MM.1S (cell line): ENCODE results near the gene CHI3L1.

Experiments used
- DNase-seq: peaks from one replicate; pipeline ENCODE4 v3.0.0-alpha.2; 2015
- H2AFZ ChIP-seq: fragments of 300-600 bp; sonication (generic); 2 replicates; pipeline ENCODE4 v1.6.0; 2016; ENCODE audit warnings: antibody characterized with exemption, low read length
- H3F3A ChIP-seq: fragments of 300-600 bp; sonication (generic); 2 replicates; pipeline ENCODE4 v1.6.1; 2016; ENCODE audit warnings: mild to moderate bottlenecking, antibody characterized with exemption, low read length, moderate library complexity, mixed read lengths; ENCODE audit not compliant: insufficient read depth
- H3K27ac ChIP-seq: fragments of 300-600 bp; sonication (generic); 2 replicates; pipeline ENCODE4 v1.5.1; 2016; ENCODE audit warnings: mild to moderate bottlenecking, low read length
- H3K27me3 ChIP-seq: fragments of 300-600 bp; sonication (generic); replicated peaks from 2 replicates; pipeline ENCODE4 v1.6.0; 2016; ENCODE audit warnings: low read length; ENCODE audit not compliant: insufficient read depth
- H3K36me3 ChIP-seq: fragments of 300-600 bp; sonication (generic); replicated peaks from 2 replicates; pipeline ENCODE4 v1.6.1; 2016; ENCODE audit warnings: mild to moderate bottlenecking, low read length, mixed read lengths; ENCODE audit not compliant: insufficient read depth
- H3K4me1 ChIP-seq: fragments of 300-600 bp; sonication (generic); 2 replicates; pipeline ENCODE4 v1.6.1; 2016; ENCODE audit warnings: low read length, mixed read lengths
- H3K4me2 ChIP-seq: fragments of 300-600 bp; sonication (generic); 2 replicates; pipeline ENCODE4 v1.6.0; 2016; ENCODE audit warnings: low read depth, low read length
- H3K4me3 ChIP-seq: fragments of 300-600 bp; sonication (generic); 2 replicates; pipeline ENCODE4 v1.5.1; 2016; ENCODE audit warnings: low read length, mixed read lengths
- H3K79me2 ChIP-seq: fragments of 300-600 bp; sonication (generic); 2 replicates; pipeline ENCODE4 v1.6.1; 2016; ENCODE audit warnings: mixed run types, low read length, mixed read lengths
- H3K9ac ChIP-seq: fragments of 300-600 bp; sonication (generic); 2 replicates; pipeline ENCODE4 v1.6.1; 2016; ENCODE audit warnings: low read length, mixed read lengths
- H3K9me2 ChIP-seq: fragments of 300-600 bp; sonication (generic); replicated peaks from 2 replicates; pipeline ENCODE4 v1.6.1; 2016; ENCODE audit warnings: mild to moderate bottlenecking, low read length, mixed read lengths; ENCODE audit not compliant: insufficient read depth
- H3K9me3 ChIP-seq: fragments of 300-600 bp; sonication (generic); replicated peaks from 2 replicates; pipeline ENCODE4 v1.6.1; 2016; ENCODE audit warnings: mild to moderate bottlenecking, low read length, mixed read lengths; ENCODE audit not compliant: insufficient read depth
- H4K20me1 ChIP-seq: fragments of 300-600 bp; sonication (generic); 2 replicates; pipeline ENCODE4 v1.6.1; 2016; ENCODE audit warnings: mild to moderate bottlenecking, low read length, moderate library complexity, mixed read lengths; ENCODE audit not compliant: insufficient read depth
- EZH2 ChIP-seq: fragments of 300-600 bp; sonication (generic); optimal IDR thresholded peaks from 2 replicates; pipeline ENCODE3; 2017; ENCODE audit warnings: low read depth, mild to moderate bottlenecking, antibody characterized with exemption, low read length, mixed read lengths
- EZH2phosphoT487 ChIP-seq: fragments of 300-600 bp; sonication (generic); IDR thresholded peaks from 2 replicates; pipeline ENCODE4 v1.6.1; 2018; ENCODE audit warnings: antibody characterized with exemption, low read length
- TF ChIP-seq, protein P1 (sequence below): fragments of 300-600 bp; sonication (generic); IDR thresholded peaks from 2 replicates; pipeline ENCODE4 v1.5.1; 2016; ENCODE audit warnings: antibody characterized with exemption, low read length, mixed read lengths

CHI3L1 gene

DNA sequence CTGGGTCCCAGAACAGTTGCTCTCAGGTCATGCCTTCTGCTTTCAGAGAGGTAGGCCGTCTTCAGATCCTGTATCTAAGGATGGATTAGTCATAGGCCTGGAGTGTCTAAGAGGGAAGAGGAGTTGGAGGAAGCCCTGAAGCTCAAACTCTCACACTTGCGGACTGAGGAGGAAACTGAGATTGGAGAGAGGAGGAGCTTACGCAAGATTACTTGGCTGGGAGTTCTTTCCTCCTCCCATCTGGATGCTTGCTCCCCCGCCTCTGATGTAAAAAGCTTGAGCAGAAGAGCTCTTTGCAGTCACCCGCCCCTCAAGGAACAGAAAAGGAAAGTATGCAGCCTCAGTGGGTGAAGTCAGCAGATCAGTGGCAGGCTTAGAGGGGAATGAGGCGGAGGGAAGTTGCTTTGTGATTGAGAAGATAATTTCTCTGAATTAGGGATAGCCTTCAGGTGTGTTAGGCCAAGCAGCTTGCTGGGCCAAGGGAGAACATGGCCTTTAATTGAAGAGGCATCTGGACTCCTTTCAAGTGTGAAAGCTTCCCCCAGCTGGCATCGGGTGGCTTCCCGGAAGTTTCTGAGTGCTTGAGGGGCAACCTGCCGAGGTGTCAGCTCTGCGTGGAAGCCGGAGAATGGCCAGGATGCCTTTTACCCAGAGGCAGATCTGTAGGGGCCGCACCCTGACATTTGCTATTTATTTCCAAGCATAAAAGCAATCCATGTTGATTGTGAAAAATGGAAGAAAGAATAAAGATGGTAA is 52.4 kb downstream of the CHI3L1 start:
- Histone ChIP-seq H3K9me3 (no peaks in the 10 kb centered on the region), H3K9me2 (no peaks in the 10 kb centered on the region), H3K9ac (no peak overlapping the region), H3K36me3 (no peaks in the 10 kb centered on the region), H2AFZ (no peak overlapping the region), H3F3A (no peaks in the 10 kb centered on the region), H3K4me2 (no peak overlapping the region), H4K20me1 (no peaks in the 10 kb centered on the region), H3K27ac (no peak overlapping the region), H3K4me3 (no peak overlapping the region), H3K27me3 (peaks cover 2% of the 10 kb centered on the region; the same call in 1 of the 2 replicates), H3K4me1 (no peaks in the 10 kb centered on the region), H3K79me2 (no peaks in the 10 kb centered on the region)
- no peak for DNase-seq
- TF ChIP-seq, protein P1, sequence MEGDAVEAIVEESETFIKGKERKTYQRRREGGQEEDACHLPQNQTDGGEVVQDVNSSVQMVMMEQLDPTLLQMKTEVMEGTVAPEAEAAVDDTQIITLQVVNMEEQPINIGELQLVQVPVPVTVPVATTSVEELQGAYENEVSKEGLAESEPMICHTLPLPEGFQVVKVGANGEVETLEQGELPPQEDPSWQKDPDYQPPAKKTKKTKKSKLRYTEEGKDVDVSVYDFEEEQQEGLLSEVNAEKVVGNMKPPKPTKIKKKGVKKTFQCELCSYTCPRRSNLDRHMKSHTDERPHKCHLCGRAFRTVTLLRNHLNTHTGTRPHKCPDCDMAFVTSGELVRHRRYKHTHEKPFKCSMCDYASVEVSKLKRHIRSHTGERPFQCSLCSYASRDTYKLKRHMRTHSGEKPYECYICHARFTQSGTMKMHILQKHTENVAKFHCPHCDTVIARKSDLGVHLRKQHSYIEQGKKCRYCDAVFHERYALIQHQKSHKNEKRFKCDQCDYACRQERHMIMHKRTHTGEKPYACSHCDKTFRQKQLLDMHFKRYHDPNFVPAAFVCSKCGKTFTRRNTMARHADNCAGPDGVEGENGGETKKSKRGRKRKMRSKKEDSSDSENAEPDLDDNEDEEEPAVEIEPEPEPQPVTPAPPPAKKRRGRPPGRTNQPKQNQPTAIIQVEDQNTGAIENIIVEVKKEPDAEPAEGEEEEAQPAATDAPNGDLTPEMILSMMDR: no peak
- TF ChIP-seq EZH2phosphoT487 (no peak), EZH2 (no peak)

DNA sequence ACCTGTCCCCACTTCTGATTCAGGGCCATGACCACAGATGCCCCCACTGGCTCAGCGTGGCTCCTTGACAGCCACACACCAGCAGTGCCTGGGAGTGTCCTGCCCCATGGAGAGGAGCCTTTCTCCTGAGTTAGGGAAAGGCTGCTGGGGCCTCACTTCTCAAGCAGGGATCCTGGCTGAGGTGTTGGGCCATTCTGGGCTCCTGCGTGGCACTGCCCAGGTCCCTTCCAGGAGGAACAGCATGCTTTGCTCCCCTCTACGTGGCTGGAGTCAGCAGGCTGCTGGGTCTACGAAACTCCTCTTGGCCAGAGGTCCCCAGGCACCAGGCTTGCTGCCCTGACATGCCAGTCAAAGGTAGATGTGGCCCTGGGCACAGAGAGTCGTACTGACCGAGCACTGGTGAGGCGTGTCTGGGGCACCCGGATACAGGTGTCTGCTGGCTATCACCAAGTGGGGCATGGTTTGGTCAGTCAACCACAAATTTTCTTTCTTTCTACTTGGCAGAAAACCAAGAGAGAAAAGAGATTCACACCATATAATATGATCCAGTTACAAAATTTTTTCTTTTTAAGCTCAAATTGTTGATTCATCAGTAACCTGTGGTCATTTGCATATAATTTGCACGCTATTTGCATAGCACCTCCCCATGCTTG is 54.8 kb downstream of the CHI3L1 start:
- no peak overlapping the region for H3K9ac ChIP-seq
- no peaks in the 10 kb centered on the region for H3K79me2 ChIP-seq
- H3K9me2 ChIP-seq: no peaks in the 10 kb centered on the region
- H3K27ac ChIP-seq: no peak overlapping the region
- no peaks in the 10 kb centered on the region for H3K36me3 ChIP-seq
- peaks cover 16% of the 10 kb centered on the region; the same call in 1 of the 2 replicates for H3K4me1 ChIP-seq
- no peaks in the 10 kb centered on the region for H3K9me3 ChIP-seq
- H2AFZ ChIP-seq: no peak overlapping the region
- peaks cover 27% of the 10 kb centered on the region for H3K27me3 ChIP-seq
- H3K4me3 ChIP-seq: no peak overlapping the region
- H3F3A ChIP-seq: no peaks in the 10 kb centered on the region
- DNase-seq: no peak
- no peaks in the 10 kb centered on the region for H4K20me1 ChIP-seq
- TF ChIP-seq, protein P1: no peak
- TF ChIP-seq EZH2phosphoT487: no peak
- no peak for TF ChIP-seq EZH2
- no peak overlapping the region for H3K4me2 ChIP-seq

DNA sequence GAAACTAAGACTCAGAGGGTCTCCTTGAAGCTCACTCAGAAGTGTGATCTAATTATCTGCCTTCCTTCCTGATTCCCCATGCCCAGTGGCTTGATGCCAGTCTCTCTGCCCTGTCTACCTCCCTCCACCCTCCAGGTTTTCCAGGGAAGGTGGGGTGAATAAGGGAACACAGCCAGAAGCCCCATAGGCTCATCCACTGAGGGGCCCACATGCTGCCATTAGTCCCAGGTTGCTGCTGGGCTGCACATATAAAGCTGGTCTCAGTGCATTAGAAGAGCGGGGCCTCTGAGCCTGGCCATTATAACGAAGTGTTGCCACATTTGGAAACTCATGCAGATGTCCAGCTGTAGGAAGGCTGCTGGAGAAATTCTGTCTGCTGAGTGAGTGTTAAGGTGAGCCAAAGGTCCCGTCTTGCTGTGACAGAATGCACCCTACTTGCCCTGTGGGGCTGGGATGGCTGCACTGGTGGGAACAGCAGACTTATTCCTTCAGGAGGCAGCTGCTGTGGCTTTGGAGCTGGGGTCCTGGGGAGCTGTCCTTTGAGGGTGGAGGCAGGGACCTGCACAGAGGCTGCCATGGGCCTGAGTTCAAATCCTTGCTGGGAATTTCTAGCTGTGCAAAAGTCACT is 56.0 kb downstream of the CHI3L1 start:
- peaks cover 38% of the 10 kb centered on the region for H3K27me3 ChIP-seq
- no peak overlapping the region for H3K4me3 ChIP-seq
- no peak overlapping the region for H2AFZ ChIP-seq
- H3K4me1 ChIP-seq: peaks cover 17% of the 10 kb centered on the region; the same call in 1 of the 2 replicates
- no peak overlapping the region for H3K9ac ChIP-seq
- TF ChIP-seq EZH2 (no peak), EZH2phosphoT487 (no peak)
- TF ChIP-seq, protein P1: no peak
- no peak overlapping the region for H3K27ac ChIP-seq
- H3K79me2 ChIP-seq: no peaks in the 10 kb centered on the region
- no peak for DNase-seq
- no peaks in the 10 kb centered on the region for H3F3A ChIP-seq
- H4K20me1 ChIP-seq: no peaks in the 10 kb centered on the region
- H3K9me2 ChIP-seq: no peaks in the 10 kb centered on the region
- H3K4me2 ChIP-seq: no peak overlapping the region
- H3K9me3 ChIP-seq: no peaks in the 10 kb centered on the region
- no peaks in the 10 kb centered on the region for H3K36me3 ChIP-seq
